ENCODE results near the gene API5.

- TF ChIP-seq CTCF (IDR thresholded peaks at IDR 0.05), result no peak
- TF ChIP-seq POLR2A (IDR thresholded peaks at IDR 0.05), result no peak
These were observed 22.4 kb upstream of the API5 start for GRCh38 chr11:43289368-43289767.

Data from vagina (tissue), 2 donors.